ENCODE measurements around the gene CFAP45.
"Not testable (repeated sequence)": the region's sequence is repeated elsewhere in the genome, so short reads cannot be mapped to it uniquely, and the experiment has no call there.

The CFAP45 gene

DNA sequence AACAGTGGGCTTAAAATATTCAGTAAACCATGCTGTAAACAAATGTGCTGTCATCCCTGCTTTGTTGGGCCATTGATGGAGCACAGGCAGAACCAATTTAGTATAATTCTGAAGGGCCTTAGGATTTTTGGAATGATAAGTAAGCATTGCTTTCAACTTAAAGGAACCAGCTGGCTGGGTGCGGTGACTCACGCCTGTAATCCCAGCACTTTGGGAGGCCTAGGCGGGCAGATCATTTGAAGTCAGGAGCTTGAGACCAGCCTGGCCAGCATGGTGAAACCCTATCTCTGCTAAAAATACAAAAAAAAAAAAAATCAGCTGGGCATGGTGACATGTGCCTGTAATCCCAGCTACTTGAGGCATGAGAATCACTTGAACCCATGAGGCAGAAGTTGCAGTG lies 4.1 kb upstream of the CFAP45 start:
- not testable (repeated sequence) for DNase-seq (ENCODE audit: low read depth)

DNA sequence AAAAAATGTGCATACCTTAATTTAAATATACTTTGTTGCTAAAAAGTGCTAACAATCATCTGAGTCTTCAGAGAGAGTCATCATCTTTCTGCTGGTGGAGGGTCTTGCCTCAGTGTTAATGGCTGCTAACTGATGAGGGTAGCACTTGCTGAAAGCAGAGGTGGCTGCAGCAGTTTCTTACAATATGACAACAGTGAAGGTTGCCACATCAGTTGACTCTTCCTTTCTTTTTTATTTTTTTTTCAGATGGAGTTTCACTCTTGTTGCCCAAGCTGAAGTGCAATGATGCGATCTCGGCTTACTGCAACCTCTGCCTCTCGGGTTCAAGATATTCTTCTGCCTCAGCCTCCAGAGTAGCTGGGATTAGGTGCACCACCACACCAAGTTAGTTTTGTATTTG lies 2.6 kb upstream of the CFAP45 start:
- DNase-seq (ENCODE audit: low read depth): no peak

DNA sequence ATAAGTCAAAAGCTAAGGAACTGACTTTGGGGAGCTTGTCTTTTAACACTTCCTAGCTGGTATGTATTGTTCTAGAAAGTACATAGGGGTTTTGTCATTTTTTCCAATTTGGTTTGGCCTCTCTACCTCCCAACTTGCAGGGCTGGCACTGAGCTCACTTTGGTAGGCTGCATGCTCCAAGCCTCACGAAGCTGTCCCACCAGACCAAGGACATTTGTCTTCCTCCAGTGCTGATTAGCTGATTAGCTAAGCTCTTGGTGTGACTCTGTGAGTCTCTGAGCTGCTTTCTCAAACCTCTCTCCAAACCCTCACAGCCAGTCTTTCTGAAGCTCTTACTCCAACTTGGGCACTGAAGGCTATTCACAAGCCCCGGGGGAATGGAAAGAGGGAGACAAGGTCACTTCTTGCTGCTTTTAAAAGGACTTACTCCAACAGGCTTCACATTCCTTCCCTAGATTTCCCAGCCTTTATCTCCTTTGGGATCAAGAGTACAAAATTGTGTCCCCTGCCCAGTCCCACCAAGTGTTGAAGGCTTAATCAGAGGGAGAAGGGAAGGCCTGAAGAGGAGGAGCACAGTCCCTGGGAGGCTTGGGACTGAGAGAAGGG lies 893 bp upstream of the CFAP45 start:
- peak; percentile 70 for DNase-seq (ENCODE audit: low read depth)

DNA sequence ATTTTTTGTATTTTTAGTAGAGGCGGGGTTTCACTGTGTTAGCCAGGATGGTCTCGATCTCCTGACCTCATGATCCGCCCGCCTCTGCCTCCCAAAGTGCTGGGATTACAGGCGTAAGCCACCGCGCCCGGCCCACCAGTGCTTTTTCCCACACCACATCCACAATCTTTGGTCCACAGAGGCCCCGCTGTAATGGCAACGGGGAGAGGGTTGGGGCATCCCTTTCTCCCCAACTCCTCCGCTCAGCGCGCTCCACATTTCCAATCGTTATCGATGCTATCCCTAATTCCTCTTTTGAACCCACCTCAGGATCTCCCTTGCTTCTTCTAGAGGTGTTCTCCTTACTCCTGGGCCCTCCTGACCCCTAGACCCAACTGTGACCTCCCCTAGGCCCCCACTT lies 331 bp downstream of the CFAP45 start:
- not testable (repeated sequence) for DNase-seq (ENCODE audit: low read depth)

DNA sequence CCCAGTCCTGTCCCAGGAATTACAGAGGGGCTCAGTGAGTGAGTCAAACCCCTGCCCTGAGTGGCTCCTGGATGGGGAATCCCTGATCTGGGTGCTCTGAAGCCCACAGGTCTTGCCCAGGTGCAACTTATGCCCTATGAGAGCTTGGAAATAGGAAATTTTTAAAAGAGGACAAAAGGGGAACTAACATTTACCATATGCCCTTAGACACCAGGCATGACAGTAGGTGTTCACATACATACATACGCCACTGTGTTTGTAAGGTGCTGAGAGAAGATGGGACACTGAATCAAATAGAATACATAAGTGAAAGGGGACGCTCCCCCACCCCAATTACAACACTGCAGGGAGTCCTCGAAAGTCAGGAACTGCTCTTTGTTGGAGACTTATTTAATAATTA lies 1.4 kb downstream of the CFAP45 start:
- no peak for DNase-seq (ENCODE audit: low read depth)

DNA sequence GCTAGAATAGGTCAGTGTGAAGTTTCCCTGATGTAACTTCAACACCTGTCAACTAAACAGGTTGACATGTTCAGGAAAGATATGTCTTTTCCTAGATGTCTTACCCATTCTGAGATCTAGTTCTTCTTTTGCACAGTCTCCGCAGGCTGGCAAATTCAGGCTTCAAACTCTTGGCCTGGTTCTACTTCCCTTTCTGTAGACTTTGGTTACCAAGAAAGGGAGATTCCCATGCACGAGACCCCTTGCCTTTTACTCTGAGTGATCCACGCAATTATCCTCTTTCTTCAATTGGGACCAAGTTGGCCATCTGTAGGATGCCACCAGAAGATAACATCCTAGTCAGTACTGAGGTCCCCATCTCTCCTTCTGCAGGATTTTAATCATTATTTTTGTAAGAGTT lies 2.0 kb downstream of the CFAP45 start:
- DNase-seq (ENCODE audit: low read depth): no peak

DNA sequence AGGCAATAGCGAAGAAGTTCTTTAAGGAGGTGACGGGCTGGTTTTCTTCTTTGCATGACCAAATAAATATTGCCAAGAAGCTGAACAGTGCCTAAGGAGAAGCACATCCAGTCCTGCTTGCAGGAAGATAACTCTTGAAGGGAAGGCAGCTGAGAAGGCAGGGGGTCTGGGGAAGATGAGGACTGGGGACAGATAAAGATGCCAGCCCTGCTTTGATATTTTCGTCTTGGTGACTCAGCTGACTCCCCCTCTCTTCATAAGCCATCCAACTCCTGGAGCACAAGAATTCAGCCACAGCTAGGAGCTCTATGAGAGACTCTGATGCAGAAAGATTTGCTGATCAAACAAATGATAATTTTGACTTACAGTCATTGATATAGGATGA lies 3.4 kb downstream of the CFAP45 start:
- DNase-seq (ENCODE audit: low read depth): no peak

DNA sequence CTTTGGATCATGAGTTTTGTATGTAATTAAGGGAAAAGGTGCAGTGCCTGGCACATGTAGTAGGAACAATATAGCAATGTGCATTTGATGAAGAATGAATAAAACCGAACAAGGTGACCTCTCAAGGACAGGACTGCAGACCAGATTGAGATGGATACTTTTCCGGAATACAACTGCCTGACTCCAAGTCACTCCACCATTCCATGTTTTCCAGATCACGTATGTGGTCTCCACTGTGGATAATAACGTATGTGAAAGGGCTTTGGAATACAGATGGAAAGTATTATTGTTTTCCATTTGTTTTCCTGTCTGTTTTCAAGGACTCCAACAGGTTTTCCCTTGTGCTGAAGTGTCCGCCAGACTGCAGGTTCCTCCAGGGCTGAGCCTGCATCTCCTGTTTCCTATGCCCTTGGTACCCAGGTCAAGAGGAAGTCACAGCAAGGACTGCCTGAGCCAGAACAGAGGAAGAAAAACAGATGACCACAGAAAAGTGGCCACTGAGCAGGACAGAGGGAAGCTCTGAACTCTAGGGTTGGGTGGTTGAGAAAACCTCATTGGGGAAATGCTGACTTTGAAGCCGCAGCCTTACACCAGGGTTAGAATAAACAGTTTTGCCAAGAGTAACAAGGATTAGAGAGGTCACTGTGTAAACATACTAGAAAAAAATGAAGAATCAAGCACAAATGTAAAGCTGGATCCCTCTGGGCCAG lies 4.0 kb downstream of the CFAP45 start:
- no peak for DNase-seq (ENCODE audit: low read depth)

DNA sequence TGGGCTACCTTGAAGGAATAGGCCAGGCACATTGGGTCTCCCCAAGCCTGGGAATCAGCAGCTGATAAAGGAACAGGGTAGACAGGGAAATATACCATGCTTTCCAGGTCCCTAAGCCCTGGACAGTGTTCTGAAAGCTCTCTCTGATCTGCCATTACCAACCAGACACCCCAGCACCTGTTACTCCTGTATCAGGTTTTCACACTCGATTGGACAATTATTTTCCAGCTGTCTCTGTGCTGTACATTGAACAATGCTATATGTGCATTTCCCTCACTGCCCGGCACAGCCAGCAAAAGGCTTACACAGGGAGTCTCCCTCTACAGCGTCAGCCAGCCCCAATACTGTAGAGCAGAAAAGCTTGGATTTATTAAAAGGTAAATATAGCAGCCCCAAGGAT lies 4.7 kb downstream of the CFAP45 start:
- DNase-seq (ENCODE audit: low read depth): no peak

DNA sequence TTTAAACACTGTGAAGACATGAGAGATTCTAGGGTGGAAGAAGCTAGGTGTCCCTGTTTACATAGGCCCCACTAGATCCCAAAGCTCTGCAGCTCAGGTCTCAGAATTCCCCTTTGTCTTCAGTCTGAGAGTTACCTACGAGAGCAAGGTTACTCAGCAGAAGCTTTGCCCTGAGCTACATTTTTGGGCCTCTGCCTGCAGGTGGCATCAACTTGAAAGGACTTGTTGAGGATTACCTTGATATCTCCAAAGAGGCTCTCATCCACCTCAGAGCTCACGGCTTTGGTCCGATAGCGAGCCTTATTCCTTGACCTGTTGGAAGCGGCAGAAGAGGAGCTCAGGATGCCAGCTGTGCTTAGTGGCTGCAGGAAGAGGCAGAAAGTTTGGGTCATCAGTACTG lies 7.0 kb downstream of the CFAP45 start:
- DNase-seq (ENCODE audit: low read depth): no peak

DNA sequence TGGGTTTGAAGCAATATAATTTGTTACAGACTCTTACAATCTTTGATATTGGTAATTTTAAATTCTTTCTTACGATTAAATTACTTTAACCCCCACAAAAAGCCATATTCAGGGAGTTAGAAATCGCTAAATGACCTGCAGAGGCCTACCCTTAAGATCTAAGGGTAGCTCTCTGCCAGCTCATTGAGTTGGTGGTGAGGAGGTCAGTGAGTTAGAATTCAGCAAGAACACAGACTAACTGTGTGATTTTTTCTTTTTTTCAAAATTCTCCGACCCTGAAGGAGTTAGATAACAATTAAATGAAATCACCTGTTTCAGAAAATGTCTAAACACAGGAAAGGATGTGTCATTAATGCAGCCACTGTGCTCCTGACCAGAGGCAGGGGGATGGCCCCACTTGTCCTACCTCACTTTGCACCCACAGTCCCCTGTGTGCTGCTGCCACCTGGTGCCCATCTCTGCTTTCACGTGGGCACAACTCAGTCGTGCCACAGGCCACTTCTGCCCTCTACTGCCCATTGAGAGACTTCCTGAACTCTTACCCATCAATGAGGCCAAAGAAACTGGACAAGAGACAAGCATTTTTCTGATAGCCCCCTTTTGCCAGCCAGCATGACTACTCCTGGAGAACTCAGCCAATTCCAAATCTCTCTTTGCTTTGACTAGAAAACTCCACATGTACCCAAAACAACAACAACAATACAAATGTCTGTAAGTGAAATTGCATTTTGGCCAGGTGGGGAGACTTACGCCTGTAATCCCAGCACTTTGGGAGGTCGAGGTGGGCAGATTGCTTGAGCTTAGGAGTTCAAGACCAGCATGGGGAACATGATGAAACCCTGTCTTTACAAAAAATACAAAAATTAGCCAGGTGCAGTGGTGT lies 8.4 kb downstream of the CFAP45 start:
- peak; percentile 90 for DNase-seq (ENCODE audit: low read depth)

DNA sequence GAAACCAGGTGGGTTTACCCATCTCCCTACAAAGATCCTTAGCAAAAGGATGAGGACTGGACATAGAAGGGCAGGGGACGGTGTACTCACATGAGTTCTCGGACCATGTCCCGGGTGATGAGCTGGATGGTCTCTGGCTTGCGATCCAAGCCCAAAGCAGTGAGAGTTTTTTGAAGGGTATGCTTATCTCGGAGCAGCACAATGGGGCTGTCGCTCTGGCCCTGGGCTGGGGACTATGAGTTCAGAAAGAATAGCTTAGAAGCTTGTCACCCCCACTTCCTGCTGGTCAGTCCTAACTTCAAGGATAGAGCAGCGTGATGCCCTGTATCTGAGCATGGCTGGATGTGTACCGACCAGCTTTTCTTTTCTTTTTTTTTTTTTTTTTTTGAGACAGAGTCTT lies 9.6 kb downstream of the CFAP45 start:
- no peak for DNase-seq (ENCODE audit: low read depth)

DNA sequence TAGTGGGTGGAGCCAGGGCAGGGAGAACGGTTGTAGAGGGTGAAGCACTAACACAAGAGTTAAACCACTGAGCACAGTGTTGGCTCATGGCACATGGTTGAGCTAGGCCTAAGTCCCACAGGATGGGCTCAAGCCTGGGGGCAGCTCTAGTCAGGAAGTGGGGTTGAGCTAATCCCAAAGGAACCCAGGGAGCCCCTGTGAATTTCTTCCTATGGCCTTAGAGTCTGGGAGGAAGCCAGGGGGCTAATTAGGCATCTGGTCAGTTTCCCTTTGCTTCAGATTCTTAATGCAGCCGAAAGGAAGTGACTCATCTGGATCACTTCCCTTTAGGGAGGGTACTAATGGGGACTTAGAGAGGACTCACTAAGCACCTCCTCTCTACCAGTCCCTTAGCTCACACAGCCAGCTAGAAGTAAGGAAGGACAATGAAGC lies 10.1 kb downstream of the CFAP45 start:
- DNase-seq (ENCODE audit: low read depth): peak; percentile 99

DNA sequence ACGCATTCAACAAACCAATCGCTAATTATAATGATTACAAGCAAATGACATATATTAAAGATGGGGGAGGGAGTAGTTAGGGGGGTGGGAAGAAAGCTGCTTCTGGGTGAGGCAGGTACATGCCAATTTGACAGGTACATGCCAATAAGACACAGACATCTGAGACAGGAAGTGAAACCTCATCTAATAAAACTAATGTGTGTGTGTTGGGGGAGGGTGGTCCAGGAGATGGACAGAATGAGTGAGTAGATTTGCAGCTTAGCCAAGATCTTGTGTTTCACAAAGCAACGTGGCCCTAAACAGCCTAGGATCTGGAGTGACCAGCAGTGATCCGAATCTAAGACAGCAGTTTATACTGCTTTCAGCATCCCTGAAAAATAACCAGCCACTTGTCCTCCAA lies 10.8 kb downstream of the CFAP45 start:
- DNase-seq (ENCODE audit: low read depth): no peak

DNA sequence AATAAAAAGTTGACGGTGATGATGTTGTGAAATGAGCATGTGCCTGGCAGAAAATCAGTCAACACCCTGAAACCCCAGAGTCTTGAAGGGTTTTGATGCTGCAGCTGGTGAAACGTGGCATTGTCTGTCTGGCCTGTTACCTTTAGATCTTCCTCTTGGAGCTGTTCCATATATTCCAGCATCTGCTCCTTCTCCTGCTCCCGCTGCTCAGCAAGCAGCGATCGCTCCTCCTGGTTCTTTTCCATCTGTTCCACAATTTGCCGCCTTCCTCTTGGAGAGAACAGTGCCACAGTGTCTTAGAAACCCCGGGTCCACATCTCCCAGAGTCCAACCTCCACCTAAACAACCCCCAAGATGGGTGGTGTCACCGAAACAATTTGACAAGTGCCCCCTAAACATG lies 15.7 kb downstream of the CFAP45 start:
- DNase-seq (ENCODE audit: low read depth): no peak

DNA sequence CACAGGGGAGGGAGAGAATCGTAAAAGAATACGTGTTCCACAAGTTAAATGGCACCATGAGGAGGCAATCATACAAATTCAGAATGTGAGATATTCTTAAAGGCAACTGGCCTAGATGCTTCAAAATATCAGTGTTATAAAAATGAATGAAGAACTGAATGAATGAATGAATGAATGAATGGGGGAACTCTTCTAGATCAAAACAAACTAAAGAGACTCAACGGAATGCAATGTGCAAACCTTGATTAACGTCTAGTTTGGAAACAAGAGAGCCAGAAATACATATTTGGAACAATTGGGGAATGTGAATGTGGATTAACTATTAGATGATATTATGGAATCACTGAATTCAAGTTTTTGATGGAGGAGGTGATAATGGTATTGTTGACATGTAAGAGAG lies 16.8 kb downstream of the CFAP45 start:
- no peak for DNase-seq (ENCODE audit: low read depth)

DNA sequence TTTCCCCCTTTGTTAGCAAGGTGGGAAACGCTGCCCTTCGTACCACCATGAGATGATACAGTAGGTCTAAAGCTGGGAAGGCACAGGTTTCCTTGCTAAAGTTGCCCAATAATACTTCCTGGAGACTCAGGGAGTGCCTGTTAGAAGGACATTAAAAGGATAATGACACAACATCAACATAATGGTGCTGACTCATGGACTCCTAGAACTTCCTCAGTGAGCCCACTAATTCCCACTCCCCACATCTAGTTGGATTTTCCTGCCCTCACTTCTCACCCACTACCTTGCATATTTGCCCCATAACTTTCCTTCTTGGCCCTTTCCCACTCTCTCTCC lies 17.5 kb downstream of the CFAP45 start:
- DNase-seq (ENCODE audit: low read depth): peak; percentile 64

DNA sequence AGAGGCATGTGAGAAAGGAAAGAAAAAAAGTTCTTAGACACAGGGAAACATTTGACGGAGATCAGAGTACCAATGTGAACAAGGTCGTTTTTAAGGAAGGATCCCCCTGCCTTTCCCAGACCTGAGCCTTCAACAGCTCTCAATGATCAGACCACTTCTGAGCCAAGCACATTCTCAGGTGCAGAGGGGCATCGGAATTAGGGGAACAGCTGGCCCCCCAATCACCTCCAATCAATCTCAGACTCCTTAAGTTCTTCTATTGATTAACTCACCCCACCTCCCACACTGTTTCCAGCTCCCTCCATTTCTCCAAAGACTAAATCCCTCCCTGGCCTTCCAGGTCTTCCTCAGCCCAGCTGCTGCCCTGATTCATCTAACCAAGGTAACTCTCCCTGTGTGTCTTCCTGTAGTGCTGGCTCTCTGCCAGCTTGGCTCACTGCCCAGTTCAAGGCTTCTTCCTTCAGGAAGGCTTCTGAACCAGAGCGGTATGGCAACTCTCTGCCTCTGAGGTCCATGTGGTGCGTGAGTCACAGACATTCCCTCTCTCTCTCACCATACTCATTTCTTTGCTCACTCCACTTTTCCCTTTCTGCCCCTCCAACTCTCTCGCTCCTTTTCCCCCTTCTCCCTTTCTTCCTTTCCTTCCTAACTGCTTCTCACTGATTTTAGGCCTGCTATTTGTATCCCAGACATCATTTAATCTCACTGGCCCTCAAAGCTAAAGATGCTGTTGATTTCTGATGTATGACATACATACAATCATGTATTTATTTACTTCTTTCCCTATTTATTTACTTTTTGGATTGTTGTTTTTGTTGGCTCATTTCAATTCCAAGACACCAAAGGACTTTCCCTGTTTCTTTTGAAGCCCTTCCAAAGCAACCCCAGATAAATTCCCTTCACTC lies 18.1 kb downstream of the CFAP45 start:
- peak; percentile 98 for DNase-seq (ENCODE audit: low read depth)

DNA sequence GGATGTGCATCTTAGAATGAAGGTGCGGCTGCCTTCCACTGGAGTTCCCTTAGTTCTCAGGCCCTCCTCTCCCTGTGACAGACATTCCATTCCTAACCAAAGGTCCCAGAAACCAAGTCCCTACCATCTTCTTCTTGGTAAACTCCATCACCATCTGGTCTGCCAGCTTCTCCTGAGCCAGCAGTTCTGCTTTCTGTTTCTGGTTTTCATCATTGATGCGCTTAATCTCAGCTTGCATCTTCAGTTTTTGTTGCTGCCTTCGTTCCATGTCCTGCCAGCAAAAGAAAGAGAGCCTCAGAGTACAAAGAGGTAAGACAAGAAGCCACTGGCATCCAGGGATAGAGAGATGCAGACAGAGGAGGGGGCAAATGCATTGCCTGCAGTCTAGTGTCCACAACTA lies 19.5 kb downstream of the CFAP45 start:
- DNase-seq (ENCODE audit: low read depth): peak; percentile 20

DNA sequence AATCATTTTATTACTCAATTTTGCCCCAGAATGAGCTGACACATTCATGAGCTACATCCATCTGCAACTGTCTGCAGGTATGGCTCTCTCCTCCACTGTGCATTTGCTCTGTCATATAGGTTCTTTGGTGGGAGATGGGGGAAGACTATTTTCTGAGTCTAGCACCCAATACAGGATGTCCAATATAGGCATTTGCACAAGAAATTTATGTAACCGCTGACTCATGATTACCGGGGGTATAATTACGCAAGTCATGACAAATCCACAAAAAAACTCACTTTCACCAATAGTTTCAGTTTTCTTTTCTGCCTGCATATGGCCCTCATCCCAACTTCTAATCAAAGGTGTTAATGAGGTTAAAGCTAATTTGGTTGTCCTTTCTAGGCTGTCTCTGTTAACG lies 20.0 kb downstream of the CFAP45 start:
- DNase-seq (ENCODE audit: low read depth): peak; percentile 80

DNA sequence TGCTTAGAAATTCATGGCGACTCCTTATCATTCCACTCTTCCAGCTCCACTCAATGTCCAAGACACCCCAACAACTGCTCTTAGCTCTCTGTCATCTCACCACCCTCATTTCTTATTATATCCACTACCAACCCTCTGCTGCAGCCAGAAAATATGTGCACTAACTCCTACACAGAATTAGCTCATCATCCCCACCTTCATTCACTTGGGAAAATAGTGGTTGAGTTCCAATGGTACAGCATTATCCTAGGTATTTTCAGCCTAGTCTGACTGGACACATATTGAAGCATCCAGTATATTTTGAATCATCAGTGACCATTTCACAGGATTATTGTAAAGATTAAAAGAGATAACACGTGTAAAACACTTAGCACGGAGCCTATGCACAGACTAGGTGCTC lies 20.8 kb downstream of the CFAP45 start:
- no peak for DNase-seq (ENCODE audit: low read depth)

Measured in EH (cell line).